WTC11 (cell line): ENCODE measurements around the gene GPC5. TPM values are rescaled to one million over a fixed set of nuclear protein-coding genes. Genes with fewer than 3 reads are reported as not detected.

Experiments
- ATAC-seq: fragments of 200-7000 bp; cut with Tn5 transposase; 2 replicates; pipeline ENCODE4 v1.10.0; 2021; ENCODE audit warnings: mild to moderate bottlenecking, moderate library complexity
- CTCF ChIA-PET: fragments of 300-600 bp; sonication (Branson Sonifier 250); formaldehyde crosslinking; loops from one replicate; lab custom pipeline; 2021; ENCODE audit warnings: antibody characterized with exemption; lab: Charles Lee
- POLR2A ChIA-PET: fragments of 350-600 bp; sonication (Branson Sonifier 250); formaldehyde crosslinking; loops from one replicate; lab custom pipeline; 2021; ENCODE audit warnings: antibody characterized with exemption; lab: Charles Lee
- DNase-seq: peaks from one replicate; pipeline ENCODE4 v3.0.0; 2021; ENCODE audit warnings: low spot score
- H3K27ac Mint-ChIP-seq: 2 replicates; pipeline ENCODE4 v1.8.0; 2021; ENCODE audit warnings: mixed read lengths
- H3K27me3 Mint-ChIP-seq: 2 replicates; pipeline ENCODE4 v1.8.0; 2021; ENCODE audit warnings: low read depth, mild to moderate bottlenecking, moderate library complexity, mixed read lengths
- H3K36me3 Mint-ChIP-seq: 2 replicates; pipeline ENCODE4 v1.8.0; 2021; ENCODE audit warnings: mixed read lengths
- H3K4me1 Mint-ChIP-seq: 2 replicates; pipeline ENCODE4 v1.8.0; 2022; ENCODE audit warnings: mixed read lengths
- H3K4me3 Mint-ChIP-seq: 2 replicates; pipeline ENCODE4 v1.8.0; 2021; ENCODE audit warnings: mild to moderate bottlenecking, moderate library complexity, mixed read lengths
- H3K9me3 Mint-ChIP-seq: 2 replicates; pipeline ENCODE4 v1.8.0; 2021; ENCODE audit warnings: mixed read lengths
- ELF4 ChIP-seq: sonication (generic); formaldehyde crosslinking; IDR thresholded peaks from 2 replicates; pipeline ENCODE4 v1.8.1; 2022; ENCODE audit warnings: low read depth, mild to moderate bottlenecking, moderate library complexity, missing genetic modification reagents
- FOXJ3 ChIP-seq: sonication (generic); formaldehyde crosslinking; IDR thresholded peaks from 2 replicates; pipeline ENCODE4 v1.9.0; 2021; ENCODE audit warnings: missing genetic modification reagents, mild to moderate bottlenecking, borderline replicate concordance
- TCF7 ChIP-seq: sonication (generic); formaldehyde crosslinking; IDR thresholded peaks from 2 replicates; pipeline ENCODE4 v1.8.0; 2022; ENCODE audit warnings: mild to moderate bottlenecking, low read depth, missing genetic modification reagents, moderate library complexity
- TEAD4 ChIP-seq: sonication (generic); formaldehyde crosslinking; IDR thresholded peaks from 2 replicates; pipeline ENCODE4 v1.8.0; 2022; ENCODE audit warnings: mild to moderate bottlenecking, missing genetic modification reagents
- ZNF232 ChIP-seq: sonication (generic); formaldehyde crosslinking; IDR thresholded peaks from 2 replicates; pipeline ENCODE4 v1.8.0; 2022; ENCODE audit warnings: mild to moderate bottlenecking, missing genetic modification reagents
- ZNF396 ChIP-seq: fragments of 250-450 bp; sonication (Bioruptor Pico); IDR thresholded peaks from 2 replicates; pipeline ENCODE4 v1.8.0; 2021; ENCODE audit warnings: mild to moderate bottlenecking, moderate library complexity, borderline replicate concordance
- ZNF416 ChIP-seq: fragments of 250-450 bp; sonication (Bioruptor Pico); IDR thresholded peaks from 2 replicates; pipeline ENCODE4 v1.9.0; 2021; ENCODE audit warnings: mild to moderate bottlenecking, inconsistent platforms
- total RNA-seq: library from RNA; stranded (reverse); gene quantifications from 3 replicates; pipeline ENCODE4 v1.2.3, GENCODE V29; 2021
- TF ChIP-seq, protein P1 (sequence below): sonication (generic); formaldehyde crosslinking; IDR thresholded peaks from 2 replicates; pipeline ENCODE4 v1.8.1; 2022; ENCODE audit warnings: low read depth, mild to moderate bottlenecking, moderate library complexity, missing genetic modification reagents, borderline replicate concordance
- TF ChIP-seq, protein P2 (sequence below): sonication (generic); formaldehyde crosslinking; IDR thresholded peaks from 2 replicates; pipeline ENCODE4 v1.8.1; 2023; ENCODE audit warnings: mild to moderate bottlenecking, missing genetic modification reagents
- TF ChIP-seq, protein P3 (sequence below): sonication (generic); formaldehyde crosslinking; IDR thresholded peaks from 2 replicates; pipeline ENCODE4 v1.8.0; 2022; ENCODE audit warnings: mild to moderate bottlenecking, missing genetic modification reagents
- TF ChIP-seq, protein P4 (sequence below): sonication (generic); formaldehyde crosslinking; IDR thresholded peaks from 2 replicates; pipeline ENCODE4 v1.8.1; 2023; ENCODE audit warnings: mild to moderate bottlenecking, missing genetic modification reagents, borderline replicate concordance
- TF ChIP-seq, protein P5 (sequence below): sonication (generic); formaldehyde crosslinking; IDR thresholded peaks from 2 replicates; pipeline ENCODE4 v1.8.0; 2023; ENCODE audit warnings: missing genetic modification reagents, mild to moderate bottlenecking, borderline replicate concordance
- TF ChIP-seq, protein P6 (sequence below): sonication (generic); formaldehyde crosslinking; conservative IDR thresholded peaks from 2 replicates; pipeline ENCODE4 v1.8.1; 2023; ENCODE audit warnings: mild to moderate bottlenecking, low read depth, missing genetic modification reagents, moderate library complexity
- TF ChIP-seq, protein P7 (sequence below): sonication (generic); formaldehyde crosslinking; IDR thresholded peaks from 2 replicates; pipeline ENCODE4 v1.8.0; 2022; ENCODE audit warnings: mild to moderate bottlenecking, missing genetic modification reagents

GPC5 gene
- total RNA-seq, 1 experiment from 2014 or later: 0.46 TPM

DNA sequence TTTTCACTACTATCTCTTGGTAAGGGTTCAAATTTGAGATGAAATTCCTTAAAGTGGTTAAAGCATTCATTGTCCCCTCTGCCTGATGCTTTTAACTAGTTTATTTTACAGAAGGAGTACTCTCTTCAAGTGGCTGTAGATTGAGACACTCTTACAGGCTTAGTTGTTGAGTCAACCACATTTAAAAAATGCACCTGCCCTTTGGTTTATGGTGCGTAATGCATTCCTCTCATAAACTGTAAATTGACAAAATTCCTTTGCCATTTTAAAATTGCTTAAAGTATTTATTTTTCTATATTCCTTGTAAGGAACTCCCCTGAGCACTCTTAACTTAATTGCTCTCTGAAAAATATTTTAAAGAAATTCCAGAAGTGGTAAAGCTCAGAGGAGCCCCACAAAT is 826 bp upstream of the GPC5 start (continued):
- TF ChIP-seq, protein P1, sequence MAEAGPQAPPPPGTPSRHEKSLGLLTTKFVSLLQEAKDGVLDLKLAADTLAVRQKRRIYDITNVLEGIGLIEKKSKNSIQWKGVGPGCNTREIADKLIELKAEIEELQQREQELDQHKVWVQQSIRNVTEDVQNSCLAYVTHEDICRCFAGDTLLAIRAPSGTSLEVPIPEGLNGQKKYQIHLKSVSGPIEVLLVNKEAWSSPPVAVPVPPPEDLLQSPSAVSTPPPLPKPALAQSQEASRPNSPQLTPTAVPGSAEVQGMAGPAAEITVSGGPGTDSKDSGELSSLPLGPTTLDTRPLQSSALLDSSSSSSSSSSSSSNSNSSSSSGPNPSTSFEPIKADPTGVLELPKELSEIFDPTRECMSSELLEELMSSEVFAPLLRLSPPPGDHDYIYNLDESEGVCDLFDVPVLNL (CRISPR knock-in tag): no peak
- TF ChIP-seq, protein P2, sequence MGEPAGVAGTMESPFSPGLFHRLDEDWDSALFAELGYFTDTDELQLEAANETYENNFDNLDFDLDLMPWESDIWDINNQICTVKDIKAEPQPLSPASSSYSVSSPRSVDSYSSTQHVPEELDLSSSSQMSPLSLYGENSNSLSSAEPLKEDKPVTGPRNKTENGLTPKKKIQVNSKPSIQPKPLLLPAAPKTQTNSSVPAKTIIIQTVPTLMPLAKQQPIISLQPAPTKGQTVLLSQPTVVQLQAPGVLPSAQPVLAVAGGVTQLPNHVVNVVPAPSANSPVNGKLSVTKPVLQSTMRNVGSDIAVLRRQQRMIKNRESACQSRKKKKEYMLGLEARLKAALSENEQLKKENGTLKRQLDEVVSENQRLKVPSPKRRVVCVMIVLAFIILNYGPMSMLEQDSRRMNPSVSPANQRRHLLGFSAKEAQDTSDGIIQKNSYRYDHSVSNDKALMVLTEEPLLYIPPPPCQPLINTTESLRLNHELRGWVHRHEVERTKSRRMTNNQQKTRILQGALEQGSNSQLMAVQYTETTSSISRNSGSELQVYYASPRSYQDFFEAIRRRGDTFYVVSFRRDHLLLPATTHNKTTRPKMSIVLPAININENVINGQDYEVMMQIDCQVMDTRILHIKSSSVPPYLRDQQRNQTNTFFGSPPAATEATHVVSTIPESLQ (CRISPR knock-in tag): no peak
- no peak for TF ChIP-seq ZNF416 (CRISPR knock-in tag)
- TF ChIP-seq ZNF232 (CRISPR knock-in tag): no peak

DNA sequence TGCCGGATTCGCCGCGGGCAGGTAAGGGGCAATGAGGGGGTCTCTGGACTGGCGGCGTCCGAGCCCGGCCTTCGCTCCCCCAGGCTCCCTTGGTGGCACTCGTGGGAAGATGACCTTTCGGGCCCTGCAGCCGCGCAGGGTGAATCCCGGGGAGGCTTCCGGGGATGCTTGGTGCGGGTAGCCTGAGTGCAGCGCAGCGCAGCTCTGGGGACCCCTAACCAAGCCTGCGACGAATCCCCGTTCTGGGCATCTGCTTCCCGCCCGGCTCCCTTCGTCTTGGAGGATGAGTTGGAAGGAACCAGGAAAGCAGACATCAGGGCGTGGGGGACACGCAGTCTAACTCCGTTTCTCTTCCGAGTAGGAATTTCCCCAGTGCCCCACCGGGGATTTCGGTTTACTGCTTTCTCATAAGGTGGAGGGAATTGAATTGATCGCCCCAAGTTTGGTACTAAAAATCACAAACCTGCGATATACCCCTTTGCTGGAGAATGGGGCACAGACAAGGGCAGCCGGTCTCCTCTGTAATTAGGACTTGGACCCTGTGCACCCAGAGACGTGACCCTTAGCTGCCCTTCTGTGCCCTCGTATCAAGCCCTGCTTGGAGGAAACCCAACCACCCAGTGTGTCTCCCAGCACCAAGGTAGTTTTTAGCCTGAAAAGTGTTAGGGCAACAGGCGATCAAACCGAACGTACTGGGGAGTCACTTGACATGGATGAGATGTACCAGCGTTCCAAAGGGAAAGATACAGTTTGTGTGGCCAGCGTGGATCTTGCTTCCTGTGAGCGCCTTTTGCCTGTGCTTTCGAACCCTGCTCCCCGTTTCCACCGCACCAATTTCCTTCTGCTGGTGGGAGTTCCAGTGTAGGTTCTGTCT is 1.0 kb downstream of the GPC5 start:
- peaks cover 4% of the 10 kb centered on the region; the same call in 1 of the 2 replicates for H3K4me1 Mint-ChIP-seq
- H3K9me3 Mint-ChIP-seq: no peaks in the 10 kb centered on the region
- ChIA-PET POLR2A (interaction anchor here (0.7 kb wide), 1 partner anchor 12 kb away, joined by 3 read pairs; no protein-coding TSS in a partner anchor), CTCF (interaction anchor here (1.0 to 1.9 kb wide), 3 partner anchors 7 to 383 kb away, joined by 3 to 9 read pairs (median 5); no protein-coding TSS in a partner anchor)
- DNase-seq (peak; percentile 16), ATAC-seq (peak; percentile 22)
- peak overlapping the region; percentile 77 for H3K4me3 Mint-ChIP-seq
- no peak overlapping the region for H3K27ac Mint-ChIP-seq
- peaks cover 70% of the 10 kb centered on the region for H3K27me3 Mint-ChIP-seq
- H3K36me3 Mint-ChIP-seq: no peaks in the 10 kb centered on the region
- TF ChIP-seq, protein P3, sequence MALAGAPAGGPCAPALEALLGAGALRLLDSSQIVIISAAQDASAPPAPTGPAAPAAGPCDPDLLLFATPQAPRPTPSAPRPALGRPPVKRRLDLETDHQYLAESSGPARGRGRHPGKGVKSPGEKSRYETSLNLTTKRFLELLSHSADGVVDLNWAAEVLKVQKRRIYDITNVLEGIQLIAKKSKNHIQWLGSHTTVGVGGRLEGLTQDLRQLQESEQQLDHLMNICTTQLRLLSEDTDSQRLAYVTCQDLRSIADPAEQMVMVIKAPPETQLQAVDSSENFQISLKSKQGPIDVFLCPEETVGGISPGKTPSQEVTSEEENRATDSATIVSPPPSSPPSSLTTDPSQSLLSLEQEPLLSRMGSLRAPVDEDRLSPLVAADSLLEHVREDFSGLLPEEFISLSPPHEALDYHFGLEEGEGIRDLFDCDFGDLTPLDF (CRISPR knock-in tag): no peak
- TF ChIP-seq, protein P4, sequence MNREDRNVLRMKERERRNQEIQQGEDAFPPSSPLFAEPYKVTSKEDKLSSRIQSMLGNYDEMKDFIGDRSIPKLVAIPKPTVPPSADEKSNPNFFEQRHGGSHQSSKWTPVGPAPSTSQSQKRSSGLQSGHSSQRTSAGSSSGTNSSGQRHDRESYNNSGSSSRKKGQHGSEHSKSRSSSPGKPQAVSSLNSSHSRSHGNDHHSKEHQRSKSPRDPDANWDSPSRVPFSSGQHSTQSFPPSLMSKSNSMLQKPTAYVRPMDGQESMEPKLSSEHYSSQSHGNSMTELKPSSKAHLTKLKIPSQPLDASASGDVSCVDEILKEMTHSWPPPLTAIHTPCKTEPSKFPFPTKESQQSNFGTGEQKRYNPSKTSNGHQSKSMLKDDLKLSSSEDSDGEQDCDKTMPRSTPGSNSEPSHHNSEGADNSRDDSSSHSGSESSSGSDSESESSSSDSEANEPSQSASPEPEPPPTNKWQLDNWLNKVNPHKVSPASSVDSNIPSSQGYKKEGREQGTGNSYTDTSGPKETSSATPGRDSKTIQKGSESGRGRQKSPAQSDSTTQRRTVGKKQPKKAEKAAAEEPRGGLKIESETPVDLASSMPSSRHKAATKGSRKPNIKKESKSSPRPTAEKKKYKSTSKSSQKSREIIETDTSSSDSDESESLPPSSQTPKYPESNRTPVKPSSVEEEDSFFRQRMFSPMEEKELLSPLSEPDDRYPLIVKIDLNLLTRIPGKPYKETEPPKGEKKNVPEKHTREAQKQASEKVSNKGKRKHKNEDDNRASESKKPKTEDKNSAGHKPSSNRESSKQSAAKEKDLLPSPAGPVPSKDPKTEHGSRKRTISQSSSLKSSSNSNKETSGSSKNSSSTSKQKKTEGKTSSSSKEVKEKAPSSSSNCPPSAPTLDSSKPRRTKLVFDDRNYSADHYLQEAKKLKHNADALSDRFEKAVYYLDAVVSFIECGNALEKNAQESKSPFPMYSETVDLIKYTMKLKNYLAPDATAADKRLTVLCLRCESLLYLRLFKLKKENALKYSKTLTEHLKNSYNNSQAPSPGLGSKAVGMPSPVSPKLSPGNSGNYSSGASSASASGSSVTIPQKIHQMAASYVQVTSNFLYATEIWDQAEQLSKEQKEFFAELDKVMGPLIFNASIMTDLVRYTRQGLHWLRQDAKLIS (CRISPR knock-in tag): no peak
- TF ChIP-seq, protein P5, sequence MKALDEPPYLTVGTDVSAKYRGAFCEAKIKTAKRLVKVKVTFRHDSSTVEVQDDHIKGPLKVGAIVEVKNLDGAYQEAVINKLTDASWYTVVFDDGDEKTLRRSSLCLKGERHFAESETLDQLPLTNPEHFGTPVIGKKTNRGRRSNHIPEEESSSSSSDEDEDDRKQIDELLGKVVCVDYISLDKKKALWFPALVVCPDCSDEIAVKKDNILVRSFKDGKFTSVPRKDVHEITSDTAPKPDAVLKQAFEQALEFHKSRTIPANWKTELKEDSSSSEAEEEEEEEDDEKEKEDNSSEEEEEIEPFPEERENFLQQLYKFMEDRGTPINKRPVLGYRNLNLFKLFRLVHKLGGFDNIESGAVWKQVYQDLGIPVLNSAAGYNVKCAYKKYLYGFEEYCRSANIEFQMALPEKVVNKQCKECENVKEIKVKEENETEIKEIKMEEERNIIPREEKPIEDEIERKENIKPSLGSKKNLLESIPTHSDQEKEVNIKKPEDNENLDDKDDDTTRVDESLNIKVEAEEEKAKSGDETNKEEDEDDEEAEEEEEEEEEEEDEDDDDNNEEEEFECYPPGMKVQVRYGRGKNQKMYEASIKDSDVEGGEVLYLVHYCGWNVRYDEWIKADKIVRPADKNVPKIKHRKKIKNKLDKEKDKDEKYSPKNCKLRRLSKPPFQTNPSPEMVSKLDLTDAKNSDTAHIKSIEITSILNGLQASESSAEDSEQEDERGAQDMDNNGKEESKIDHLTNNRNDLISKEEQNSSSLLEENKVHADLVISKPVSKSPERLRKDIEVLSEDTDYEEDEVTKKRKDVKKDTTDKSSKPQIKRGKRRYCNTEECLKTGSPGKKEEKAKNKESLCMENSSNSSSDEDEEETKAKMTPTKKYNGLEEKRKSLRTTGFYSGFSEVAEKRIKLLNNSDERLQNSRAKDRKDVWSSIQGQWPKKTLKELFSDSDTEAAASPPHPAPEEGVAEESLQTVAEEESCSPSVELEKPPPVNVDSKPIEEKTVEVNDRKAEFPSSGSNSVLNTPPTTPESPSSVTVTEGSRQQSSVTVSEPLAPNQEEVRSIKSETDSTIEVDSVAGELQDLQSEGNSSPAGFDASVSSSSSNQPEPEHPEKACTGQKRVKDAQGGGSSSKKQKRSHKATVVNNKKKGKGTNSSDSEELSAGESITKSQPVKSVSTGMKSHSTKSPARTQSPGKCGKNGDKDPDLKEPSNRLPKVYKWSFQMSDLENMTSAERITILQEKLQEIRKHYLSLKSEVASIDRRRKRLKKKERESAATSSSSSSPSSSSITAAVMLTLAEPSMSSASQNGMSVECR (CRISPR knock-in tag): no peak
- TF ChIP-seq FOXJ3 (CRISPR knock-in tag) (no peak), TCF7 (CRISPR knock-in tag) (no peak), ZNF396 (CRISPR knock-in tag) (no peak), TEAD4 (CRISPR knock-in tag) (no peak), ELF4 (CRISPR knock-in tag) (no peak)
- TF ChIP-seq, protein P6, sequence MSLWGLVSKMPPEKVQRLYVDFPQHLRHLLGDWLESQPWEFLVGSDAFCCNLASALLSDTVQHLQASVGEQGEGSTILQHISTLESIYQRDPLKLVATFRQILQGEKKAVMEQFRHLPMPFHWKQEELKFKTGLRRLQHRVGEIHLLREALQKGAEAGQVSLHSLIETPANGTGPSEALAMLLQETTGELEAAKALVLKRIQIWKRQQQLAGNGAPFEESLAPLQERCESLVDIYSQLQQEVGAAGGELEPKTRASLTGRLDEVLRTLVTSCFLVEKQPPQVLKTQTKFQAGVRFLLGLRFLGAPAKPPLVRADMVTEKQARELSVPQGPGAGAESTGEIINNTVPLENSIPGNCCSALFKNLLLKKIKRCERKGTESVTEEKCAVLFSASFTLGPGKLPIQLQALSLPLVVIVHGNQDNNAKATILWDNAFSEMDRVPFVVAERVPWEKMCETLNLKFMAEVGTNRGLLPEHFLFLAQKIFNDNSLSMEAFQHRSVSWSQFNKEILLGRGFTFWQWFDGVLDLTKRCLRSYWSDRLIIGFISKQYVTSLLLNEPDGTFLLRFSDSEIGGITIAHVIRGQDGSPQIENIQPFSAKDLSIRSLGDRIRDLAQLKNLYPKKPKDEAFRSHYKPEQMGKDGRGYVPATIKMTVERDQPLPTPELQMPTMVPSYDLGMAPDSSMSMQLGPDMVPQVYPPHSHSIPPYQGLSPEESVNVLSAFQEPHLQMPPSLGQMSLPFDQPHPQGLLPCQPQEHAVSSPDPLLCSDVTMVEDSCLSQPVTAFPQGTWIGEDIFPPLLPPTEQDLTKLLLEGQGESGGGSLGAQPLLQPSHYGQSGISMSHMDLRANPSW: no peak
- TF ChIP-seq, protein P1 (CRISPR knock-in tag): no peak
- TF ChIP-seq, protein P7, sequence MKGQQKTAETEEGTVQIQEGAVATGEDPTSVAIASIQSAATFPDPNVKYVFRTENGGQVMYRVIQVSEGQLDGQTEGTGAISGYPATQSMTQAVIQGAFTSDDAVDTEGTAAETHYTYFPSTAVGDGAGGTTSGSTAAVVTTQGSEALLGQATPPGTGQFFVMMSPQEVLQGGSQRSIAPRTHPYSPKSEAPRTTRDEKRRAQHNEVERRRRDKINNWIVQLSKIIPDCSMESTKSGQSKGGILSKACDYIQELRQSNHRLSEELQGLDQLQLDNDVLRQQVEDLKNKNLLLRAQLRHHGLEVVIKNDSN (CRISPR knock-in tag): no peak
